GM21825 (cell line): Measurements from ENCODE around the gene ZCCHC24.
A peak's percentile ranks its signal among the peaks of the same experiment; 100 is the strongest.
"Not testable (repeated sequence)": the region's sequence is repeated elsewhere in the genome, so short reads cannot be mapped to it uniquely, and the experiment has no call there.

ENCODE experiments used
- ATAC-seq: cut with Tn5 transposase; IDR thresholded peaks from one replicate; pipeline ENCODE4 v1.9.1; 2021; ENCODE audit warnings: mild to moderate bottlenecking, moderate library complexity; ENCODE audit not compliant: unreplicated experiment

The ZCCHC24 gene

GRCh38 chr10:79349766-79350406 is 95.5 kb downstream of the ZCCHC24 start:
- ATAC-seq = no peak

DNA sequence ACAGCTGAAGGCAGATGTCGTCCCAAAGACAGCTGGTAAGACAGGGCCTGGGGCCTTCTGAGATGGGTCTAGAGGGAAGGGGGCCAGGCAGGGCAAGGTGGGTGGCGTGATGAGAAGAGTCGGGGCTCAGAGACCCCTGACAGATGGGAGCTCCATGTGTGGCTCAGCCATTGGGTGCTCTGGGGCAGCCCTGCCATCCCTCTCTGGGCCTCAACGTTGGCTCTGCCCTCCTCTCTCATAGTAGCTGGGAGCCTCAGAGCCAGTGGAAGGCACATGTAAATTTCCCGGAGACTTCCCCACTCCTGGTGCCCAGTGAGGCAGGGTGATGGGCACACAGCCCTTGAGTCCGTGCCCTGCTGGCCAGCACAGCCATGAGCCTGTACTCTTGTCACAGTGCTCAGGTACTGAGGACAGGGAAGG is 96.3 kb downstream of the ZCCHC24 start:
- no peak for ATAC-seq

DNA sequence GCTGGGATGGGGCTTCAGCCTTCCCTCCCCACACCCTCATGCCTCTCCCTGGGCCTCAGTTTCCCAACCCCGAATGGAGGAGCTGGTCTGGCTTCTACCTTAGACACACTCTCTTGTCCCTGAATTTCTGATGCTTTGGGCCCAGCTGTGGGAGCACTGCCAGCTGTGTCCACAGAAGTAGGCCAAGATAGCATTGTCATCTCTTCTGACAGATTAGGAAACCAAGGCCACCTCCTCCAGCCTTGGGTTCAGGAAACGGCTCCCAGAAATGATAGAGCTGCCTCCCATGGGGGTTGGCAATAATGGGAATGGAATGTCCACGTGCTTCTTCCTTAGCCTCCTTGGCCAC is 96.8 kb downstream of the ZCCHC24 start:
- no peak for ATAC-seq

DNA sequence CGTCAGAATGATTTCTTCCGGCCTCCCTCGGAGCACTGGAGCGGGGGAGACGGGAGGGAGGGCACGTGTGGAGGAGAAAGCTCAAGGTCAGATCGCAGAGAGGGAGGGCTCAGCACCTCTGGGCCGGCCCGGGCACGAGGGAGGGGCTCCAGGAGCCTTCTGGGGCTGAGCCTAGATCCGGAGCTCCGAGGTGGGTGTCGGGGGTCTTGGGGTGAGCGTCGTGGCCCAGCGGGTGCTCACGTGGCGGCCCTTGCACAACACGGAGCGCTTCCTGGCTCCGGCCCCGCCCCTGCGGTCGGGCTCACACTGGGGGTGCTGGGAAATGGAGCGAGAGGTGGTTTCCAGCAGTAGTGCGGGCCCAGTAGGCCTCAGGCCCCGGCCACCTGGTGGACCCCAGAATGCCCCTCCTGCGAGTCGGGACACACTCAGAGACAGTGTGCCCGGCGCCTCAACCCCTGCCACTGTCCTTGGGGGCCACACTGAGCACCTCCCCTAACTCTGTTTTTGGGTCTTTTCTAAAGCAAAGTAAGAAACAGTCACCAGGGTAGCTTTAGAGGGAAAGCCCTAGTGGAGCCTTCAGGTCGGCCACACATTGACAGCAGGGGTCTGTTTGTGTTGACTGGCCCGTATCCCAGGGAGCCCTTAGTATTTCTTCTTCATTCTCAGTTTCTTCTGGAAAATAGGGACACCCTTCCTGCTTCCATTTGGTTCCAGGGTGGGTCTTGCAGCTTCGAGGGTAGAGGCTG is 97.4 kb downstream of the ZCCHC24 start:
- ATAC-seq = peak; percentile 66

DNA sequence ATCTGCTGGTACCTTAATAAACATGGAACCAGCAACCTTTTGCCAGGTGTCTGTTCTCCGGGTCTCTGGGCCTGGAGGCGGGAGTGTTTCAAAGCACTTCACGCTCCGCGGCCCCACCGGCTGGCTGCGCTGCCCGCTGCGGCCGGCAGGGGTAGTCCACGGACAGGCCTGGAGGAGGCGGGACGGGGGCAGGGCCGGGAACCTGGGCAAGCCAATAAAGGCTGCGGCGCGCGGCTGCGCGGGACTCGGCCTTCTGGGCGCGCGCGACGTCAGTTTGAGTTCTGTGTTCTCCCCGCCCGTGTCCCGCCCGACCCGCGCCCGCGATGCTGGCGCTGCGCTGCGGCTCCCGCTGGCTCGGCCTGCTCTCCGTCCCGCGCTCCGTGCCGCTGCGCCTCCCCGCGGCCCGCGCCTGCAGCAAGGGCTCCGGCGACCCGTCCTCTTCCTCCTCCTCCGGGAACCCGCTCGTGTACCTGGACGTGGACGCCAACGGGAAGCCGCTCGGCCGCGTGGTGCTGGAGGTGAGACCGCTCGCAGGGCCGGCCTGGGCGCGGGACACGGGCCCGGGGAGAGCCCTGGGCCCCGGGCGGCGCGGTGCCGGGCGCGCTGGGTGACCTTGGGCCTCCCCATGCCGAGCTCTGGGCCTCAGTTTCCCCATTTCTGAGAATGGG is 98.1 kb downstream of the ZCCHC24 start, which contains the start of gene PPIF:
Gene PPIF, plus strand, starts transcription at position 244 of the 668 bp plus-strand sequence. Its CDS starts 80 bp downstream, at position 324.
- peak; percentile 75 for ATAC-seq

DNA sequence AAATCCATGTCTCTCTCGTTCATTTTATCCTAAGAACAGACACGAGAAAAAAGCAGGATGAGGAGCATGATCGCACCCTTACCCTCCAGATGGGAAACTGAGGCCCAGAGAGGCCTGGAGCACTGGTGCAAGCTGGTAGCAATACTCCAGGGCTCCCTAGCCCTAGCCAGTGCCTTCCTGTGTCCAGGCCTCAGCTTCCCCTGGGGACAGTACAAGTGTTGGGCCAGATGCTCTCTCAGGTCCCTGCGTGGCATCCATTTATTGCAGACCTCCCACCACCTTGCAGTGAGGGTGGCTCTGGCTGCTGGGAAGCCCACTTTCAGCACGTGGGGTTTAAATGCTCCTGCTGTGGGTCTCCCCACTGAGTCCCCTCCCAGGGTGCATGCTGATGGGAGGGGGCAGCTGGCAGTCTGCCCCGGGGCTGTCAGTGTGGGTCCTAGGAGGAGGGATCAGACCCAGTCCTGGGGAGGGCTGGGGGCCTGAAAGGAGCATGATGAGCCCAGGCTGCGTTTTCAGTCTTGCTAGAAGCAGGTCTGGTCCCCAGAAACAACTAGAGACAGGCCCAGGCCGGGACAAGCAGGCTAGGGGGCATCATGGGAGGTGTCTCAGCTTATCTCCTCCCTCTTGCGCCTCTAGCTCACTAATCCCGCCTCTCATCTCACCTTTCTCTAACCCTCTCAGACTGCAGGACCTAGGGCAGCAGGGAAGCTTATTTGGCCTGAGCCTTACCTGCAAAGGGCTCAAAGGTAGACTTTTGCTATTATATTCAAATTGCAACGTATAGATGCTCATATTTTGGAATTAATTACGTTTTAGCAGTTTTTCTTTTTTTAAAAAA is 98.8 kb downstream of the ZCCHC24 start:
- no peak for ATAC-seq

DNA sequence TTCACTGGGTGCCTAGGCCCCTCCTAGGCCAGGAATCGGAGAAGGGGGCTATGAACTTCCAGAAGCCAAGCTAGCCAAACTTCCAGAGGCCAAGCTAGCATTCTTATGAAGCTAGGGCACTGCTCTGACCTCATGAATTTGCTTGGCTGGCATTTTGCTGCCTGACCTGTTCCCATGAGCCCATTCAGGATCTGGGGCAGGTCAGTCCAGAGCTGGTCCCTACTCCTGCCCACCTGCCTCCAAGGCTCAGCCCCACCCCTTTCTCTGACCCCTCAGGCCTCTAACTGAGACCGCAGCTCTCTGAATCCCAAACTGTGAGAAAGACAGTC is 99.4 kb downstream of the ZCCHC24 start:
- no peak for ATAC-seq

DNA sequence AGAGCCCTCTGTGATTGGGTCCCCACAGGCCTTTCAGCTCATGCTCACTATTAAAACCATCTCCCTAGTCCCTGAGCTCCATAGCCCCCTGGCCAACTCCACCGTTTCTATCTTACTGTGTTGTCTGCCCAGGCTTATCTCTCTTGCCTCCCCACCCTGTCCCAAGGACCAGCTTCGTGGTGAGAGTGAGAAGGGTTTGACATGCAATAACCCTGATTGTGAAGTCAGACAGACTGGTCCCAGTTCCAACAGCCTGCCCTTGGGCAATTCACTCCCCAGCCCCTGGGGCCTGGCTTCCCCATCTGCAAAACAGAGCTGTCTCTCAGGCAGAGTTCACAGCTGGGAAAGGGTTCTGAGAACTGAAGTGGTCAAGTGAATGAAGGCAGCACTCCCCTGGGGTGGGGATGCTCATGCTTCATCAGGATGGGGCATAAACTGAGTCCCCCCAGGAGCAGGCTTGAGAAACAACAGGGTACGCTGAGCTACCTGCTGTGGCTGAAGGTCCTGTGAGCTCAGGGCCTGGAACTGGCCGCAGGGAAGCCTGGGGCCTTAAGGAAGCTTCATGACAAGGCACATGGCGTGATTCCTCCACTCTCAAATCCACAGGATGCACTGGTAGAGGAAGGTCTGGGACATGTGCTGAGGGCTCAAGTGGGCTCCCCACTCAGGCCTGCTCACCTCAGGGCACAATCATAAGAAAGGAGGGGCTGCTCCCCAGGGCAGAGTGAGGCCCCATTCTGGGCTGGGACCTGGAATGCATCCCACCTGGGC is 100.0 kb downstream of the ZCCHC24 start:
- ATAC-seq = no peak

DNA sequence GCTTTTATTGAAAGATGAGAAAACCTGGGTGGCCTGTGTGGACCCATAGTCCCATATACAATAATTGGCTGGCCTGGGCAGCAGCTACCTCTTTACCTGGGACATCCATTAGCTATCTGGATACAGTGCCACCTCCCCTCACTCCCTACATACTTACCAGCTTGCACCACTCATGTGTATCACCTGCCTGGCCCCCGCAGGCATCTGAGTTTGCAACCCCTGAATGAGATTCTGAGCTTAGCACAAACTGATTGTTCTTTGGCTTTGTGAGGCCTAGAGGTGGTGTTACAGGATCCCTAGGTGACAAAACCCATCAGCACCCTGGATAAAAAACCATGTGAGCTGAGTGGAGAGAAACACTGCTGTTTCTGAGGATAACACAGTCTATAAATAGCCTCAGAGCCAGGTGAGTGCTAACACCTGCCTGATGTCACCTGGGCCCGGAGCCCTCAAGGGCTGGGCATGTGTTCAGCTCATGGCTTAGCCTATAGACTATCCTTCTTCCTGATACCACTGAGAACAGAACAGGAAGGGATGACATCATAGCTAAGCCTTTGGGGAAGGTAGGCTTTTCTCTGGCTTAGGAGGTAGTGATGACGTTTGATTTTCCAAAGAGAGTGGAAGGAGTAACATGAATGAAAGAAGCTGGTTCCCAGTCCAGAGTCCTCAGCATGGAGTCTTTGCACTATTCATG is 100.8 kb downstream of the ZCCHC24 start:
- ATAC-seq = no peak

DNA sequence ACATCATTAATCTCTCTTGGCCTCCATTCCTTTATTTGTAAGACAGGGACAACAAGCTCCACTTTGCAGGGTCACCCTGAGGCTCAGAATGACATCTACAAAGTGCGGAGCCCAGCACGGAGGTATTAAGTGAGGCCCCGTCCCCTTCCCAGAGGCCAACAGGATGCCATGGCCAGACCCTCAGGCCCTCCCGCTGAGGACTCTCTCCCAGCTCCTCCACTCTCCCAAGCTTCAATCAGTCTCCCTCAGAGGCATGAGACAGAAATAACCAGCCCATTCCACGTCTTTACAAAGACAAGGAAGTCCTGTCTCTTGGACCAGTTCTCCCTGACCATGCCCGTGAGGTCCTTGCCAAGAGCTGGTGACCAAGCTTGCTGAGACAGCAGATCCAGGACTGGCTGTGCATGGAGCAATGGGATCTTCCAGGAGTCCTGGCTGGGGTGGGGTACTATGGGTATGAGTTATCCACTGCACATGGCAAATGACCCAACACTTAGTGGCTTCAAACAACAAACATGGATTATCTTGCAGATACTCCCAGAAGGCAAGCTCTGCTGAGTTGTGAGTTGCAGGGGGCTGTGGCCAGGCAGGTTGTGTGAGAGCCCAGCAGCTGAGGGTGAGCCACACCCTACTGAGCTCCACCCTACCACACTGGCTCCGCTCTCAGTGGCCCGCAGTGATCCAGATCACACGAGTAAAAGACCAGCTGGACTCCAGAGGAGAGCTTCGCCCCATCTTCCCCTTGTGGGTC is 102.4 kb downstream of the ZCCHC24 start:
- no peak for ATAC-seq

- no peak for ATAC-seq
Observed at GRCh38 chr10:79342295-79342761, 103.1 kb downstream of the ZCCHC24 start.

- ATAC-seq = no peak
Observed at GRCh38 chr10:79340646-79341244, 104.7 kb downstream of the ZCCHC24 start.

- no peak for ATAC-seq
Observed at GRCh38 chr10:79339266-79339665, 106.2 kb downstream of the ZCCHC24 start.

GRCh38 chr10:79337783-79338469 is 107.5 kb downstream of the ZCCHC24 start:
- ATAC-seq = not testable (repeated sequence)

- no peak for ATAC-seq
Observed at GRCh38 chr10:79336739-79337138, 108.7 kb downstream of the ZCCHC24 start.

DNA sequence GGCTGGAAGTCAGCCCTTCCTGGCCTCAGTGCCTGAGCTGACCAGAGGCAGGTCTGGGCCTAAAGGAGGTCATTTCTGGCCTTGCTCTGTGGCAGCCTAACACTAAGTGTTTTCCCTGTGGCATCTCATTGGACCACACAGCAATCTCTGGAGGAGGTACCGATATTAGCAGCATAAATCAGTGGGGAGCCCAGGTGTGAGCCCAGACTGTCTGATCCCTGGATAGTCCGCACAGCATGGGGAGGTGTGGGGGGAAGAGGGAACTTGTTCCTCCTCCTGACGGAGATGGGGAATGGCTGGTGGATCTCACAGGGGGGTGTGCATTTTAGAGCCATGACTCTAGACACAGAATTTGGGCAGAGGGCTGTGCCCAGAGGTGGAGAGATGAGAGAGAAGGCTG is 109.1 kb downstream of the ZCCHC24 start:
- no peak for ATAC-seq

DNA sequence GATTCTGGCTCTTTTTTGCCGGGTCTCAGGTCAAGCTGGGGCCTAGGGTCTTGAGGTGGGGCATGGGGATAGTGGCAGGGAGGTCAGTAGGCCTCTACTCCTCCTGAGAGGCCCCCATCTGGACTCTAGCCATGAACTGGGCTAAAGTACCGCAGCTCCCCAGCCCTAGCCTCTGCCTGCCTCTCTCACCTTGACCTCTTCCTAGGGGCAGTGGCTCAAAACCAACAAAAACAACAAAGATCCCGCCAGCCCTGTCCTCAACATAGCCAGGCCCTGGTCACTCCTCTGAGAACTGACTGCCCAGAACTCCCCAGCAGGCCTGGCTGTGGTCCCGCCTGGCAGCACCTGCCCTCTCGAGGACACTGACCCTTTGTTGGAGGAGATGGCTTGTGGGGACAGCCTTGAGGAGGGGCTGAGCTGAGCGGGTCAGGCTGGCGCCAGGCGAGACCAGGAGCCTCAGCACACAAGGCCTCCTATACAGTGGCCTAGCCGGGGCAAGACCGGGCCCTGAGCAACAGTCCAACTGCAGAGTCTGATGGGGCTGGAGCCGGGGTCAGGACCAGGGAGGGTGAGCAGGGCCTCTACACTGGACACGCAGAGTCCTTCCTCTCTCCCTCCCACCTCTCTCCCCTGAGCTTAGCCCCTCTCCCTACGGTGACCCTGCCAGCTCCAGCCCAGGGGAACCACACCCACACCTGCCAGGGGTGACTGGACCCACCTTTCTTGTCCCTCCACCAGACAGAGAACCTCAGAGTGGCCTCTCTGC is 109.8 kb downstream of the ZCCHC24 start:
- ATAC-seq = no peak
